Esophagus squamous epithelium (tissue), 5 donors: ENCODE data around the gene CDK11B. TPM values are rescaled to one million over a fixed set of nuclear protein-coding genes. Genes with fewer than 3 reads are reported as not detected.
"Not testable (repeated sequence)": the region's sequence is repeated elsewhere in the genome, so short reads cannot be mapped to it uniquely, and the experiment has no call there.

Source experiments
- DNase-seq: peaks from one replicate; lab custom pipeline; 2025; lab: John Stamatoyannopoulos, UW
- H3K27ac ChIP-seq, 4 donors: fragments of 200-600 bp; sonication (generic); one replicate each; pipeline ENCODE4 v1.5.1; 2016 to 2019; ENCODE audit warnings: mild to moderate bottlenecking in 1 of 4
- H3K27me3 ChIP-seq, 4 donors: fragments of 200-600 bp; sonication (generic); 1 replicate in 3 of 4; 2 replicates in 1 of 4; pipeline versions ENCODE4 v1.5.1 to v1.6.0; 2017 to 2021; ENCODE audit warnings: antibody characterized with exemption in 1 of 4
- H3K36me3 ChIP-seq, 3 donors: fragments of 200-600 bp; sonication (generic); one replicate each; pipeline ENCODE4 v1.5.1; 2016 to 2019
- H3K4me1 ChIP-seq, 3 donors: fragments of 200-600 bp; sonication (generic); one replicate each; pipeline ENCODE4 v1.5.1; 2017 to 2019
- H3K4me3 ChIP-seq, 4 donors: fragments of 200-600 bp; sonication (generic); 1 replicate in 3 of 4; 2 replicates in 1 of 4; pipeline ENCODE4 v1.5.1; 2016 to 2019; ENCODE audit warnings: mild to moderate bottlenecking in 2 of 4, moderate library complexity in 1 of 4
- H3K9me3 ChIP-seq, 3 donors: fragments of 200-600 bp; sonication (generic); one replicate each; pipeline ENCODE4 v1.5.1; 2016 to 2019
- POLR2A ChIP-seq, 4 donors: fragments of 450-650 bp; IDR thresholded peaks; one replicate each; pipeline ENCODE4 v1.6.1; 2017; ENCODE audit warnings: antibody characterized with exemption in 4 of 4, mild to moderate bottlenecking in 4 of 4, moderate library complexity in 3 of 4
- WGBS, 2 donors: methylation state at CpG; one replicate each; pipeline ENCODE4 v1.1.5; 2018; 5-methylcytosine and 5-hydroxymethylcytosine counted together
- intact Hi-C: fragments of 100-400 bp; cut with DNase I; formaldehyde crosslinking; loops from one replicate; pipeline ENCODE4 v1.15.0; 2022
- total RNA-seq, 4 donors: library from RNA; depleted of rRNA; stranded (reverse); fragments of >200 nt; gene quantifications; one replicate each; pipeline ENCODE4 v1.1.0, GENCODE V29; 2016
- TF ChIP-seq, protein P1 (sequence below), 6 experiments: fragments of 450-650 bp in 4 of 6; fragments of 200-600 bp in 2 of 6; sonication (generic) in 2 of 6; IDR thresholded peaks; one replicate each; pipeline ENCODE4 v1.5.1; 2016 to 2019; ENCODE audit warnings: antibody characterized with exemption in 6 of 6, mild to moderate bottlenecking in 4 of 6, moderate library complexity in 4 of 6
- donor health status: DM: yes; HTN: yes; CAD: no.

CDK11B gene
- total RNA-seq = 10 to 100 TPM; 10.1 to 17.2 (median 13.7) TPM

DNA sequence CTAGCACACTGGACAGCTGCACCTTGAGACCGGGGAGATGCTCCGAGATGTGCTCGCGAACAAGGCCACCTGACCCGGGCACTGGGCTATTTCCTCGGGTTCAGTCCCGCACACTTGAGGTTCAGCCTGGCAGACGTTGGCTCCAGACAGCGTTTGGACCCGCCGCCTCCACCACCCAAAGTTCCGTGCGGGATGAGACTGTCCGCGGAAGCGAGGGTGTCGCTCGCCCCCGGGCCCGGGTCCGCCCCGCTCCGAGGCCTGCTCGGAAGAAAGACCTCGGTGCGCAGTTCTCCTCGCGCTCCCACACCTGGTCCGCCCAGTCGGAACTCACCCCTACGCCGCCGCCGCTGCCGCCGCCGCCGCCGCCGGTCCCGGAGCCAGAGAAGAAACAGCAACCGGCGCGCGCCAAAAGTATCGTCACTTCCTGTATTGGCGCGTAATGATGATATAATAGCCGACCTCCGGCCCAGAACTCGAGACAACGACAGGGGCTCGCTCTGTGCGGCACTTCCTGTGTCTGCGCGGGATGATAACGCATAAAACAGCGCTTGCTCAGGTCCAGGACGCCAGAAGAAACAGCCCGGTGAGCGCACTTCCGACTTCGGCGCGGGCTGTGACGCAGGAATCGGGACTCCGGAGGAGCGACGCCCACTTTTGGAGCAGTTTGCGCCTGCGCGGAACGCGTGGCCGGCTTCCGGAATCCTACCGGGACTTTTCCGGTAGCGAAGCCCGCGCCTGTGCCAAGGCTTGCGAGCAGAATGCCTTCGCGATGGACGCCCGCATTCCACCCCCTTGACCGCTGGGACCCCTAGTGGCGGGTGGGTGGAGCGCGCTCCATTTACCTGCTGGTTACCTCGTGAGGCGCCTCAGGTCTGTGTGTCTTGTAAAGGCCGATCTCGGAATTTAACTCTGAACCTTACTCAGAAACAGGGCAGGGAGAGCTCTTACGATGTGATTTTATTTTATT lies at the start of gene CDK11B:
CDK11B (minus strand) TSS at position 422 of the 967 bp plus-strand sequence. CDS start 1,519 bp downstream, outside the sequence.
- WGBS, 2 donors = no CpG with 5 or more reads among the region's 96 CpGs
- intact Hi-C loops, H3K27me3 ChIP-seq, H3K9me3 ChIP-seq: not testable (repeated sequence)
- Histone ChIP-seq H3K27ac (peak within 1 kb of the TSS; percentile 96 to 99 (median 96)), H3K4me1 (peaks cover 2 to 26% (median 2%) of the 10 kb centered on the region in 3 donors), H3K36me3 (peaks cover 10 to 33% (median 14%) of the 10 kb centered on the region in 3 donors), H3K4me3 (peak within 1 kb of the TSS; percentile 47 to 80 (median 71))
- TF ChIP-seq, protein P1, sequence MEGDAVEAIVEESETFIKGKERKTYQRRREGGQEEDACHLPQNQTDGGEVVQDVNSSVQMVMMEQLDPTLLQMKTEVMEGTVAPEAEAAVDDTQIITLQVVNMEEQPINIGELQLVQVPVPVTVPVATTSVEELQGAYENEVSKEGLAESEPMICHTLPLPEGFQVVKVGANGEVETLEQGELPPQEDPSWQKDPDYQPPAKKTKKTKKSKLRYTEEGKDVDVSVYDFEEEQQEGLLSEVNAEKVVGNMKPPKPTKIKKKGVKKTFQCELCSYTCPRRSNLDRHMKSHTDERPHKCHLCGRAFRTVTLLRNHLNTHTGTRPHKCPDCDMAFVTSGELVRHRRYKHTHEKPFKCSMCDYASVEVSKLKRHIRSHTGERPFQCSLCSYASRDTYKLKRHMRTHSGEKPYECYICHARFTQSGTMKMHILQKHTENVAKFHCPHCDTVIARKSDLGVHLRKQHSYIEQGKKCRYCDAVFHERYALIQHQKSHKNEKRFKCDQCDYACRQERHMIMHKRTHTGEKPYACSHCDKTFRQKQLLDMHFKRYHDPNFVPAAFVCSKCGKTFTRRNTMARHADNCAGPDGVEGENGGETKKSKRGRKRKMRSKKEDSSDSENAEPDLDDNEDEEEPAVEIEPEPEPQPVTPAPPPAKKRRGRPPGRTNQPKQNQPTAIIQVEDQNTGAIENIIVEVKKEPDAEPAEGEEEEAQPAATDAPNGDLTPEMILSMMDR (IDR thresholded peaks at IDR 0.05) = peak in 3 of 6 experiments; percentile 23 to 47 (median 42)
- TF ChIP-seq POLR2A (IDR thresholded peaks at IDR 0.05) = peak in 3 of 4 donors; percentile 27 to 61 (median 41)
- peak; percentile 35 for DNase-seq

DNA sequence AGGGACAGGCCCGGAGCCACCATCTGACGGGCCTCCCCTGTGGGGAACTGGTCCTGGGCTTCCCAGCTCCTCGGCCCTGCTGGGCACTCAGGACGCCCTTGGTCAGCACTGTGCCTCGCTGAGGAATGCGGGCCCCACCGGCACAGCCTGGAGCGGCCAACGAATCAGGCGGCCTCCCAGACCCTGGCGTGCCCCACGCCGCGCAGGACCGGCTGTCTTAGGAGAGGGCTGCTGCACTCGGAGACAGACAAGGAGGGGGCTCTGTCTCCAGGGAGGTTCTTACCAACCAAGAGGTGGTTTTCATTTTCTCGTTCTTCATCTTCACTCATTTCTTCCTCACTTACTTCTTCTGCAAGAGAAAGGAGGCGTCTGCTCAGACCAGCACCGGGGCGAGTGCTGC lies 49.1 kb upstream of the CDK11B start:
- H3K36me3 ChIP-seq = peaks cover 0 to 41% (median 12%) of the 10 kb centered on the region in 3 donors
- H3K4me3 ChIP-seq, H3K4me1 ChIP-seq, intact Hi-C loops, H3K27ac ChIP-seq, H3K9me3 ChIP-seq, H3K27me3 ChIP-seq, DNase-seq: not testable (repeated sequence)
- WGBS, 2 donors = 100% methylated on average over 2 of the region's 20 CpGs; no CpG with 5 or more reads in 1 of the 2 donors

DNA sequence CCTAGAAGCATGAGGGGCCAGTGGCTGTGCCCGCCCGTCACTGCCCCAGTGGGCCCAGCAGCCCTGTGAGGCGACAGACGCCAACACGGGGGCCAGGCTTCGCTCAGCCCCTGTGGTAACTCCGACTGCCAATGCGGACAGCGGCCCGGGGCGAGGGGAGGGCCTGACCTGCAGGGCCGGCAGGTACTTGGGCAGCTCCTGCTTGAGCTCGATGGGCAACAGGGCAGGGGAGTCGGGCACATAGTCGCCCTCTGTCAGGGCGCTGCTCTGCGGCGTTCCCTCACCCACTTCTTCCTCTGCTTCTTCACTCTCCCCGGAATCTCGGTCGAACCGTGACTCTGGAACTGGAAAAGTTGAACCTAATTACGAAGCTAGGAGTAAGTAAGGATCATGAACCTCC lies 48.4 kb upstream of the CDK11B start:
- H3K27ac ChIP-seq, H3K4me3 ChIP-seq, H3K9me3 ChIP-seq, H3K4me1 ChIP-seq, DNase-seq, intact Hi-C loops, H3K27me3 ChIP-seq: not testable (repeated sequence)
- WGBS, 2 donors = no CpG with 5 or more reads among the region's 23 CpGs
- peaks cover 0 to 41% (median 12%) of the 10 kb centered on the region in 3 donors for H3K36me3 ChIP-seq

DNA sequence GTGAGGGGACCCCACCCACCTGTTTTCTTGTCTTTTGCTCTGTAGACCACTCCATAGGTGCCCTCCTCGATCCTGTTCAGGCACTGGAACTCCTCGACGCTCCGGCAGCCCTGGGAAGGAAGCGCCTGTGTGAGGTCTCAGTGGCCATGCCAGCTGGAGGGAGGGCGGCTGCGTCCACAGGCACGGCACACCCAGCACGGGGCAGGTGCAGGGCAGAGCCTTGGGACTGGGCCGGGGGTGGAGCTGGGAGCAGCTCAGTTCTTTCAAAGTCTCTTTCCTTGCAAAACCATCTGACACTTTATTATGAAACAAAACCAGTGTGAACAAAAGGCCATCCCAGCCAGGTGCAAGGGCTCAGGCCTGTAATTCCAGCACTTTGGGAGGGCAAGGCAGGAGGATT lies 46.8 kb upstream of the CDK11B start:
- H3K27ac ChIP-seq, intact Hi-C loops, H3K4me3 ChIP-seq, H3K4me1 ChIP-seq, DNase-seq, H3K9me3 ChIP-seq, H3K27me3 ChIP-seq: not testable (repeated sequence)
- WGBS, 2 donors = no CpG with 5 or more reads among the region's 10 CpGs
- peaks cover 0 to 41% (median 12%) of the 10 kb centered on the region in 3 donors for H3K36me3 ChIP-seq

DNA sequence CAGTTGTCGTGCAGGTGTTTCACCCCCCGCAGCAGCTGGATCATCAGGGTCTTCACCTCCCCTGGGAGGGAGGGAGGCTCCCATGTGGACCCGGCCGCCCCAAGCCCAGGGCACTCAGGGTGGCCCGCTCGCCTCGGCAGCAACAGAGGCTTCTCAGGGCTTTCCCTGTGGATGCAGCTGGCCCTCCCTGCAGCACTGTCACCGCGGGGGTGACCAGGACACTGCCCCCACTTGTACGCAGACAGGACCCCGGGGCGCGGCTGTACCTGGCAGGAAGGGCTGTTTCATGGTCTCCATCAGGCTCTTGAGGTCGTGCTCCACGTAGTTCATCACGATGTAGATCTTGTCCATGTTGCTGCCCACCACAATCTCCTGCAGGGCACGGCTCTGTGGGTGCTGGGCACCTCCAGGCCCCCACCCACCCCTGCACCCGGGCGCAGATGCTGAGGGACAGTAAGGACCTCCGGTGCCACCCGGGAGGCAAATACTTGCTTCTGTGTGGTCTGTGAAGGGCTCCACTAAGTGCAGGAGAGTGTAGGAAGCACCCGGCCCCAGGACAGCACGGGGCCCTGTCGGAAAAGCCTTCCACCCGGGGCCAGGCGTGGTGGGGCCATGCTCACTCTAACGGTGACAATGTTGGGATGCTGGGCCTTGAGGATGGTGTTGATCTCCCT lies 45.6 kb upstream of the CDK11B start:
- DNase-seq, H3K4me1 ChIP-seq, H3K9me3 ChIP-seq, intact Hi-C loops, H3K27ac ChIP-seq, H3K4me3 ChIP-seq, H3K27me3 ChIP-seq: not testable (repeated sequence)
- peaks cover 0 to 41% (median 12%) of the 10 kb centered on the region in 3 donors for H3K36me3 ChIP-seq
- 80 to 97% methylated on average over 2 to 6 of the region's 27 CpGs for WGBS, 2 donors

DNA sequence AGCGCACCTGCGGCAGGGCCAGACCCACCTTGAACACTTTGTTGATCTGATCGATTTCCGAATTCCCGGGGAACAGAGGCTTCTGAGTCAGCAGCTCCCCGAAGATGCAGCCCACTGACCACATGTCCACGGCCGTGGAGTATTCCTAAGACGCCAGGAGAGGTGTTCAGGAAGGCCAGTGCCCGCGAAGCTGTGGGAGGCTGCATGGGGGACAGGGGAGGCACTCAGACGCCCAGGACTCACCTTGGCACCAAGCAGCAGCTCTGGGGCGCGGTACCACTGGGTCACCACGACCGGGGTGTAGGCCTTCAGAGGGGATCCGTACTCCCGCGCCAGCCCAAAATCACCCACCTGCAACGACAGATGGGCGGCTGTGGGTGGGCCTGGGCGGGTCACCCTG lies 45.0 kb upstream of the CDK11B start:
- Histone ChIP-seq H3K4me3 (no peak overlapping the region), H3K27ac (no peak overlapping the region), H3K36me3 (peaks cover 0 to 41% (median 12%) of the 10 kb centered on the region in 3 donors), H3K9me3 (no peaks in the 10 kb centered on the region), H3K27me3 (no peaks in the 10 kb centered on the region), H3K4me1 (no peaks in the 10 kb centered on the region)
- WGBS, 2 donors = 85 to 100% methylated on average over 5 to 13 of the region's 22 CpGs
- DNase-seq = no peak
- TF ChIP-seq POLR2A (IDR thresholded peaks at IDR 0.05) = no peak
- TF ChIP-seq, protein P1 (IDR thresholded peaks at IDR 0.05) = no peak
- intact Hi-C loops = no loop called here

DNA sequence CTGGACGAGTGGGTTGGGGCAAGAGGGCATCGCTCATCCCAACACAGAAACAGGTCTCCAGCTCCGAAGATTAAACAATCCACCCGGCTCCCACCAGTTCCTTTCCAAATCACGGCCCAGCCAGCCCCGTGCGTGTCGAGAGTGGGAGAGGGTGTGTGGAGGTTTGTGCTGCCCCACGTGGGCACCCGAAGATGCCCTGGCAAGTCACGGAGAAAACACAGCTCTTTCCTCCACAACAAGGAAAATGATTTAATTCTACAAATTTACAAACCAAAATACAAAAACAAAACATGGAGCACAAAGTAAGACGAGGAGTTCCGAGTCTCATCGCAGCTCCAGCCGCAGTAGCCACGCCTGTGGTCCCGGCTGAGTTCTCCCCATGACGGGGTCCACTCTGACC lies 43.7 kb upstream of the CDK11B start:
- DNase-seq, H3K4me1 ChIP-seq, H3K9me3 ChIP-seq, intact Hi-C loops, H3K27me3 ChIP-seq, H3K27ac ChIP-seq, H3K4me3 ChIP-seq: not testable (repeated sequence)
- 63% methylated on average over 3 of the region's 18 CpGs; no CpG with 5 or more reads in 1 of the 2 donors for WGBS, 2 donors
- H3K36me3 ChIP-seq = peaks cover 0 to 32% (median 12%) of the 10 kb centered on the region in 3 donors

DNA sequence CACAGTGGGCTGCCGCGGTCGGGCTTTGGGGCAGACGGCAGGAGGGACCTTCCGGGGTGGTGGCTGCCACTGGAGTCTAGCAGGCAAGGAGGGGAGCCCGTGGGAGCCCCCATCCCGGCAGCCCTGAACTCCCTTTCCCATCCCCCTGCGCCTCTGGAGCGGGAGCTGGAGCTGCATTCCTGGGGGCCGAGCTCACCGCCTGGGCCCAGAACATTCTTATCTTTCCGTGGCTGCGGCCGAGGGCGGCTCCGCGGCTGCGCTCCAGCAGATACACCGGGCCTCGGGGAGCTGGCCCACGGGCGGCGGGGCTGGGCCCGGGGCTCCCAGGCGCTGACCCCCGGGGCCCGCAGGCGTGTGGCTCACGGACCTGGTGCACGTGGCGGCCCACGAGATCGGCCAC lies 41.8 kb upstream of the CDK11B start:
- H3K4me1 ChIP-seq, H3K9me3 ChIP-seq, intact Hi-C loops, DNase-seq, H3K27ac ChIP-seq, H3K4me3 ChIP-seq, H3K27me3 ChIP-seq: not testable (repeated sequence)
- WGBS, 2 donors = no CpG with 5 or more reads among the region's 33 CpGs
- H3K36me3 ChIP-seq = peaks cover 0 to 17% (median 12%) of the 10 kb centered on the region in 3 donors

DNA sequence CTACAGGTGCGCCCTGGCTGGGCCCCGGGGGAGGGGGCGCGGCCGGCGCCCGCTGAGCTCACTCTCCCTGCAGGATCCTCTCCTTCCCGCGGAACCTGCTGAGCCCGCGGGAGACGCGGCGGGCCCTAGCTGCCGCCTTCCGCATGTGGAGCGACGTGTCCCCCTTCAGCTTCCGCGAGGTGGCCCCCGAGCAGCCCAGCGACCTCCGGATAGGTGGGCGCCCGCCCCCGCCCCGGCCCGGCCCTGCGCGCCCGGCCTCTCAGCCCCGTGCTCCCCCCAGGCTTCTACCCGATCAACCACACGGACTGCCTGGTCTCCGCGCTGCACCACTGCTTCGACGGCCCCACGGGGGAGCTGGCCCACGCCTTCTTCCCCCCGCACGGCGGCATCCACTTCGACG lies 41.3 kb upstream of the CDK11B start:
- peaks cover 0 to 17% (median 12%) of the 10 kb centered on the region in 3 donors for H3K36me3 ChIP-seq
- no CpG with 5 or more reads among the region's 45 CpGs for WGBS, 2 donors
- H3K27ac ChIP-seq, intact Hi-C loops, H3K9me3 ChIP-seq, H3K4me3 ChIP-seq, H3K27me3 ChIP-seq, H3K4me1 ChIP-seq, DNase-seq: not testable (repeated sequence)

DNA sequence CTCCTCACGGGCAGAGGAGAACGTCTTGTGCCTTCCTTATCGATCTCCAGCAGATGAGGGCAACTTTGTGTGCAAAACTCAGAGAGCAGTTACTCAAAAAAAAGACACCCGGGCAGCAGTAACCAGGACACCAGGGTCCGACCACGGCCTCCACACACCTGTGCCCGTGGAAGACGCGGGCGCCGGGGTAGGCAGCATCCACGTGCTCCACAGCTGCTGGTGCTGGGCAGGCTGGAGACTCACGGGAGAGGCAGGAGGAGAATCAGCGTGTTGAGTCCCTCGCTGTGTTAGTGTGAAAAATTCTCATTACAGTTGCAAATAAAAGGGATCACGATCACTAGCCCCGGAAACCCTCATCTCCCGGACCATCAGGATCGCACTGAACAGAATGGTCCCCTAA lies 40.3 kb upstream of the CDK11B start:
- H3K27ac ChIP-seq, H3K4me3 ChIP-seq, H3K27me3 ChIP-seq, DNase-seq, H3K36me3 ChIP-seq, H3K4me1 ChIP-seq, intact Hi-C loops, H3K9me3 ChIP-seq: not testable (repeated sequence)
- no CpG with 5 or more reads among the region's 19 CpGs for WGBS, 2 donors
